ENCODE data around the gene MACROD1. TPM values are rescaled to one million over a fixed set of nuclear protein-coding genes. Genes with fewer than 3 reads are reported as not detected.

The MACROD1 gene
- total and polyA plus RNA-seq, 9 of the 15 experiments (the other 6 are each of a cell fraction or from before 2014, with no cell fraction given): 1.1 to 60.0 (median 26.4) TPM

DNA sequence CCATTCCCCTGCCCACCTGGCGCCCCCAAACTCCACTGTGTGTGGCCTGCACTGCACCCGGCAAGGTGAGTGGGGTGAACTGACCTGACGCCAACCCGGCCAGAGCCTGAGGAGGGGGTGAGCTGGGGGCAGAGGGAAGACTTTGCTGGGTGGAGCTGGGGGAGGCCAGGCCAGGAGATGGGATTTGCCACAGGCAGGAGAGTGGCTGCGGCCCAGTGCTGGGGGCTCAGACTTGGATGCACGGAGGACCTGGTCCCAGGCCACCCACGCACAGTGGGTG lies 148.0 kb downstream of the MACROD1 start:
- intact Hi-C loops (cut with micrococcal nuclease): no loop called here
- TF ChIP-seq PRPF4 (IDR thresholded peaks at IDR 0.05; ENCODE audit: insufficient read depth, low read depth, low read length, poor library complexity, severe bottlenecking) (no peak), LEF1 (IDR thresholded peaks at IDR 0.05) (no peak), TAF7 (tag; IDR thresholded peaks at IDR 0.05) (no peak), POLR2A (conservative IDR thresholded peaks at IDR 0.05) (no peak), ZZZ3 (IDR thresholded peaks at IDR 0.05) (no peak)
- TF ChIP-seq, protein P1, sequence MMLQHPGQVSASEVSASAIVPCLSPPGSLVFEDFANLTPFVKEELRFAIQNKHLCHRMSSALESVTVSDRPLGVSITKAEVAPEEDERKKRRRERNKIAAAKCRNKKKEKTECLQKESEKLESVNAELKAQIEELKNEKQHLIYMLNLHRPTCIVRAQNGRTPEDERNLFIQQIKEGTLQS (IDR thresholded peaks at IDR 0.05): no peak
- TF ChIP-seq, protein P1 (CRISPR knock-in tag; conservative IDR thresholded peaks at IDR 0.05): no peak
- TF ChIP-seq, protein P2, sequence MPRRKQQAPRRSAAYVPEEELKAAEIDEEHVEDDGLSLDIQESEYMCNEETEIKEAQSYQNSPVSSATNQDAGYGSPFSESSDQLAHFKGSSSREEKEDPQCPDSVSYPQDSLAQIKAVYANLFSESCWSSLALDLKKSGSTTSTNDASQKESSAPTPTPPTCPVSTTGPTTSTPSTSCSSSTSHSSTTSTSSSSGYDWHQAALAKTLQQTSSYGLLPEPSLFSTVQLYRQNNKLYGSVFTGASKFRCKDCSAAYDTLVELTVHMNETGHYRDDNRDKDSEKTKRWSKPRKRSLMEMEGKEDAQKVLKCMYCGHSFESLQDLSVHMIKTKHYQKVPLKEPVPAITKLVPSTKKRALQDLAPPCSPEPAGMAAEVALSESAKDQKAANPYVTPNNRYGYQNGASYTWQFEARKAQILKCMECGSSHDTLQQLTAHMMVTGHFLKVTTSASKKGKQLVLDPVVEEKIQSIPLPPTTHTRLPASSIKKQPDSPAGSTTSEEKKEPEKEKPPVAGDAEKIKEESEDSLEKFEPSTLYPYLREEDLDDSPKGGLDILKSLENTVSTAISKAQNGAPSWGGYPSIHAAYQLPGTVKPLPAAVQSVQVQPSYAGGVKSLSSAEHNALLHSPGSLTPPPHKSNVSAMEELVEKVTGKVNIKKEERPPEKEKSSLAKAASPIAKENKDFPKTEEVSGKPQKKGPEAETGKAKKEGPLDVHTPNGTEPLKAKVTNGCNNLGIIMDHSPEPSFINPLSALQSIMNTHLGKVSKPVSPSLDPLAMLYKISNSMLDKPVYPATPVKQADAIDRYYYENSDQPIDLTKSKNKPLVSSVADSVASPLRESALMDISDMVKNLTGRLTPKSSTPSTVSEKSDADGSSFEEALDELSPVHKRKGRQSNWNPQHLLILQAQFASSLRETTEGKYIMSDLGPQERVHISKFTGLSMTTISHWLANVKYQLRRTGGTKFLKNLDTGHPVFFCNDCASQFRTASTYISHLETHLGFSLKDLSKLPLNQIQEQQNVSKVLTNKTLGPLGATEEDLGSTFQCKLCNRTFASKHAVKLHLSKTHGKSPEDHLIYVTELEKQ (CRISPR knock-in tag; IDR thresholded peaks at IDR 0.05): no peak
- TF ChIP-seq, protein P3, sequence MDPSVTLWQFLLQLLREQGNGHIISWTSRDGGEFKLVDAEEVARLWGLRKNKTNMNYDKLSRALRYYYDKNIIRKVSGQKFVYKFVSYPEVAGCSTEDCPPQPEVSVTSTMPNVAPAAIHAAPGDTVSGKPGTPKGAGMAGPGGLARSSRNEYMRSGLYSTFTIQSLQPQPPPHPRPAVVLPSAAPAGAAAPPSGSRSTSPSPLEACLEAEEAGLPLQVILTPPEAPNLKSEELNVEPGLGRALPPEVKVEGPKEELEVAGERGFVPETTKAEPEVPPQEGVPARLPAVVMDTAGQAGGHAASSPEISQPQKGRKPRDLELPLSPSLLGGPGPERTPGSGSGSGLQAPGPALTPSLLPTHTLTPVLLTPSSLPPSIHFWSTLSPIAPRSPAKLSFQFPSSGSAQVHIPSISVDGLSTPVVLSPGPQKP (CRISPR knock-in tag; IDR thresholded peaks at IDR 0.05): no peak
- Histone ChIP-seq H3K4me3 (no peak overlapping the region), H3K36me3 (ENCODE audit: control insufficient read depth, insufficient read depth, low read length) (no peaks in the 10 kb centered on the region), H2AFZ (ENCODE audit: low read depth, low read length) (no peak overlapping the region), H3K9ac (ENCODE audit: insufficient read depth in 1 of 2, low read depth in 2 of 2, low read length in 2 of 2) (no peak overlapping the region), H3K27ac (ENCODE audit: extremely low read depth, low read depth, low read length) (no peak overlapping the region), H3K9me1 (ENCODE audit: control insufficient read depth, insufficient read depth, low read length) (no peaks in the 10 kb centered on the region), H3K4me2 (ENCODE audit: insufficient read depth, low read length) (no peak overlapping the region), H3K9me3 (replicated peaks; ENCODE audit: control insufficient read depth, insufficient read depth, low read depth, low read length) (no peaks in the 10 kb centered on the region), H3K79me2 (ENCODE audit: control insufficient read depth, insufficient read depth, low read length) (no peaks in the 10 kb centered on the region), H3K4me1 (replicated peaks in 1 of 2; ENCODE audit: control insufficient read depth in 2 of 2, insufficient read depth in 2 of 2, low read length in 2 of 2) (peaks cover 0 to 58% of the 10 kb centered on the region in 2 experiments; a peak in 2 of 5 replicates), H3K27me3 (ENCODE audit: control insufficient read depth in 2 of 2, insufficient read depth in 2 of 2, low read length in 2 of 2) (peaks cover 0 to 4% of the 10 kb centered on the region in 2 experiments; a peak in 1 of 5 replicates), H4K20me1 (replicated peaks; ENCODE audit: control insufficient read depth, insufficient read depth, low read length) (peaks cover 54% of the 10 kb centered on the region)
- ATAC-seq (no peak), DNase-seq (ENCODE audit: extremely low read depth in 1 of 4, low spot score in 3 of 4) (no peak), FAIRE-seq (no peak)
- CTCF ChIA-PET (ENCODE audit: low intra/inter-chr PET ratio): no interaction called here
- 47% methylated on average over 7 of the region's 7 CpGs for WGBS (ENCODE audit: insufficient coverage, low coverage, missing lambda C conversion rate)
- BruUV-seq (replicated peaks): no TSS peak
- in situ Hi-C loops (cut with MboI): no loop called here
- POLR2A ChIA-PET: interaction anchor here (0.6 kb wide), 2 partner anchors 49 to 1880 kb away, joined by 3 read pairs; no protein-coding TSS in a partner anchor
